ENCODE results near the gene ZKSCAN5. TPM values are rescaled to one million over a fixed set of nuclear protein-coding genes. Genes with fewer than 3 reads are reported as not detected.
A peak's percentile ranks its signal among the peaks of the same experiment; 100 is the strongest.

The ZKSCAN5 gene
- total and polyA plus RNA-seq, 7 donors = 3.1 to 15.4 (median 9.3) TPM

DNA sequence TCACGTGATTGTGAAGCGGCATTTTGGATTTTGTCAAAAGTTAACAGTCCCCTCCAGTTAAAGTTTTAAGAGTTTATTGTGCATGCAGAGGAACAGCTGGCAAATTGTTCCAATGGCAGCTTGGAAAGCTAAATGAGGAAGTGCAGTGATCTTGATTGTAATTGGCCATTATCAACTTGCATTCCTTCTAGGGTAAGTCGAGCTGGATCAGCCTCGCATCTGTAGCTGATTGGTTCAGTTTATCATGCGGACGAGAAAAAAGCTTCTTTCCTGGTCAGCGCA is 31.2 kb upstream of the ZKSCAN5 start:
- no peak for TF ChIP-seq CTCF (IDR thresholded peaks at IDR 0.05)
- DNase-seq = no peak
- peak in 1 of 4 donors; percentile 1 for ATAC-seq
- peaks cover 0 to 8% of the 10 kb centered on the region in 2 donors for H3K36me3 ChIP-seq (ENCODE audit: insufficient read depth in 1 of 2, low read depth in 1 of 2)
- peaks cover 6% of the 10 kb centered on the region for H3K4me1 ChIP-seq
- peak overlapping the region; percentile 87 for H3K4me3 ChIP-seq
- intact Hi-C loops (cut with DNase I) = no loop called here
- no peaks in the 10 kb centered on the region for H3K9me3 ChIP-seq
- 4 to 5% (median 5%) methylated on average over 7 of the region's 7 CpGs for WGBS, 3 donors
- H3K27me3 ChIP-seq (ENCODE audit: insufficient read depth in 3 of 3, low read length in 2 of 3) = no peaks in the 10 kb centered on the region
- H3K27ac ChIP-seq = peak overlapping the region; percentile 82

DNA sequence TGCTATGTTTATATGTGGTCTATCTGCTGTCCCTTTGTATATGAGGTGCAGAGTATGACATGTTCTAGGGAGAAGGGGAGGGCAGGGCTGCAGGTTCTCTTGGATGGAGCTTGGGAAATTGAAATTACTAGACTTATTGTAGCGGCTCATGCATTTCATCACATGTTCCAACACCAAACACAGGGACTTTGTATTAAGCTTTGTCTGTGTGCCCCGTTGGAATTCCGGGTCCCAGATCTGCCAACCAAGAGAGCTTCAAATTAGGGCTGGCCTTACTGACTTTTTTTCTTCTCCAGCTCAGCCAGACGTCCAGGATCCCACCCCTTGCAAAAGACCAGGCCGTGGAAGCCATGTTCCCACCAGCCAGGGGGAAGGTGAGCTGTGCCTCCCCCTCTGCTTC is 28.4 kb upstream of the ZKSCAN5 start:
- no peak overlapping the region for H3K27ac ChIP-seq
- TF ChIP-seq CTCF (IDR thresholded peaks at IDR 0.05) = no peak
- H3K9me3 ChIP-seq = no peaks in the 10 kb centered on the region
- H3K36me3 ChIP-seq (ENCODE audit: insufficient read depth in 1 of 2, low read depth in 1 of 2) = peaks cover 3 to 28% of the 10 kb centered on the region in 2 donors
- no peak overlapping the region for H3K4me3 ChIP-seq
- ATAC-seq (no peak), DNase-seq (no peak)
- H3K27me3 ChIP-seq (ENCODE audit: insufficient read depth in 3 of 3, low read length in 2 of 3) = no peaks in the 10 kb centered on the region
- H3K4me1 ChIP-seq = peaks cover 9% of the 10 kb centered on the region
- intact Hi-C loops (cut with DNase I) = no loop called here
- WGBS, 3 donors = 69 to 77% (median 75%) methylated on average over 5 of the region's 5 CpGs

- 62 to 70% (median 63%) methylated on average over 15 of the region's 15 CpGs for WGBS, 3 donors
- peak in 1 of 4 donors; percentile 35 for ATAC-seq
- Histone ChIP-seq H3K4me3 (no peak overlapping the region), H3K36me3 (ENCODE audit: insufficient read depth in 1 of 2, low read depth in 1 of 2) (peaks cover 3 to 44% of the 10 kb centered on the region in 2 donors), H3K4me1 (peaks cover 4% of the 10 kb centered on the region), H3K27me3 (ENCODE audit: insufficient read depth in 3 of 3, low read length in 2 of 3) (no peaks in the 10 kb centered on the region), H3K9me3 (no peaks in the 10 kb centered on the region), H3K27ac (peak overlapping the region; percentile 30)
- TF ChIP-seq CTCF (IDR thresholded peaks at IDR 0.05) = no peak
- intact Hi-C loops (cut with DNase I) = no loop called here
- DNase-seq = peak in 1 of 2 donors; percentile 51
Observed at GRCh38 chr7:99478464-99479440, 25.7 kb upstream of the ZKSCAN5 start.

GRCh38 chr7:99485094-99485493 is 19.4 kb upstream of the ZKSCAN5 start:
- no peak for ATAC-seq
- intact Hi-C loops (cut with DNase I) = no loop called here
- DNase-seq = peak in 1 of 2 donors; percentile 2
- TF ChIP-seq CTCF (IDR thresholded peaks at IDR 0.05) = no peak
- H3K4me3 ChIP-seq = no peak overlapping the region
- no peaks in the 10 kb centered on the region for H3K4me1 ChIP-seq
- no peak overlapping the region for H3K27ac ChIP-seq
- 73 to 83% (median 74%) methylated on average over 5 of the region's 5 CpGs for WGBS, 3 donors
- H3K27me3 ChIP-seq (ENCODE audit: insufficient read depth in 3 of 3, low read length in 2 of 3) = no peaks in the 10 kb centered on the region
- H3K9me3 ChIP-seq = no peaks in the 10 kb centered on the region
- peaks cover 3 to 35% of the 10 kb centered on the region in 2 donors for H3K36me3 ChIP-seq (ENCODE audit: insufficient read depth in 1 of 2, low read depth in 1 of 2)
